AG04450 (cell line): ENCODE measurements around the gene ZBTB6. TPM values are rescaled to one million over a fixed set of nuclear protein-coding genes. Genes with fewer than 3 reads are reported as not detected.

Experiments
- CTCF ChIA-PET: fragments of 300-600, 350-600 bp; formaldehyde crosslinking; extraction: SDS; loops from one replicate; lab custom pipeline; 2022; ENCODE audit warnings: antibody characterized with exemption, inconsistent platforms; lab: Charles Lee
- POLR2A ChIA-PET: fragments of 350-600 bp; formaldehyde crosslinking; extraction: SDS; loops from one replicate; lab custom pipeline; 2021; ENCODE audit warnings: antibody characterized with exemption, inconsistent platforms; lab: Yijun Ruan, JAX
- DNase-seq: peaks from one replicate; pipeline ENCODE4 v3.0.0-alpha.2; 2011; ENCODE audit warnings: low read depth, low spot score
- H3K27ac ChIP-seq: one replicate; pipeline ENCODE4 v1.5.1; 2012; ENCODE audit warnings: low read depth, low read length, control low read depth
- H3K27me3 ChIP-seq: one replicate; pipeline ENCODE4 v1.6.0; 2012; ENCODE audit warnings: low read length; ENCODE audit not compliant: control insufficient read depth, insufficient read depth
- H3K4me3 ChIP-seq: 2 replicates; pipeline ENCODE4 v1.5.1; 2011; ENCODE audit warnings: mild to moderate bottlenecking, low read depth, low read length, control low read depth
- H3K9me3 ChIP-seq: 2 replicates; pipeline ENCODE4 v1.5.1; 2012; ENCODE audit warnings: low read length; ENCODE audit not compliant: control insufficient read depth, insufficient read depth
- polyA plus RNA-seq: library from polyadenylated mRNA; depleted of rRNA; stranded (reverse); fragments of >200 nt; gene quantifications from 2 replicates; pipeline ENCODE4 v1.2.3, GENCODE V29; 2011
- TF ChIP-seq, protein P1 (sequence below): IDR thresholded peaks from 2 replicates; pipeline ENCODE4 v1.5.1; 2011; ENCODE audit warnings: low read depth, low read length, control low read depth, inconsistent platforms

ZBTB6 gene
- polyA plus RNA-seq, 1 experiment: 8.3 TPM

DNA sequence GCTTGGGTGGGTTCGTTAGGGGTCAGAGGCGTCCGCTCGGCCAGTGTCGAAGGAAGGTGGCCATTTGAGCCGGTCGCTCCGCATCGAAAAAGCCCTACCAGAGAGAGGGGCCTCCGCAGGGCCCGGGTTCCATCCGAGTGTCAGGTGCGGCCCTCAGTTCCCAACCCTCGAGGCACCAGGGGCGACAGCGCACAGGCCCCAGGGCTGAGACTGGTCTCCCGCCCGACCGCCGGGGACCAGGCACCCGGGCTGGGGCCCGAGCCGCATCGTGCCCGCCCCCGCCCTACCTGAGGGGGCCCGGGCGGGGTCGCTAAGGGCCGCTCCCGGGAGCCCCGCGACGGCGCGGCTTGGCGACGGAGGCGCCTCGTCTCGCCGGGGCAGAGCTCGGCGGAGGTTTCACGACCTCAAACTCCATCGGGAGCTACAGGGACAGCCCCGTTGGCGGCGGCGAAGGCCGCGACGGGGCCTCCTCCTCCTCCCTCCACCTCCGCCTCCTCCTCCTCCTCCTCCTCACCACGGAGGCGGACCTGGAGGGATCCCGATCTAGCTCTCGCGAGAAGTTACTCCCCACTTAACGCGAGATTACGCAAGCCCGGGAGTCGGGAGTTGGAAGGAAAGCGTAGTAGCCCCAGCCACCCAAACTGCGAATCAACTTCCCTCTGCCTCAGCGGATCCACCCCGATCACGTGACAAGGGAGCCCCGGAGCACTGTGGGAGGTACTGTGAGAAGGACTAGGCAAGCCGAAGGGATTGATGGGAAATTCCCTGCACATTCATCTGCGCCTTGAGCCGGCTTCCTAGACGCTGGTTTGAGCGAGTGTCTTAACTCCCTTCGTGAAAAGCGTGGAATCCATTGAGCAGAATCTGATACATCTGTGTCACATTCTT is 8.1 kb downstream of the ZBTB6 start, which contains the start of gene RC3H2:
Gene RC3H2 (minus strand): TSS at position 537 of the 888 bp plus-strand sequence. CDS start 7,850 bp downstream, outside the sequence.
- H3K27me3 ChIP-seq: no peaks in the 10 kb centered on the region
- ChIA-PET CTCF (interaction anchor here (0.6 to 3.6 kb wide), 2 partner anchors 86 to 1520 kb away, joined by 3 to 16 read pairs; no protein-coding TSS in a partner anchor), POLR2A (interaction anchor here (0.7 to 3.0 kb wide), 8 partner anchors 8 to 459 kb away, joined by 3 to 14 read pairs (median 4); partner anchors contain the start of genes PDCL, RABGAP1 and ZBTB6)
- peak within 1 kb of the TSS; percentile 82 for H3K4me3 ChIP-seq
- TF ChIP-seq, protein P1, sequence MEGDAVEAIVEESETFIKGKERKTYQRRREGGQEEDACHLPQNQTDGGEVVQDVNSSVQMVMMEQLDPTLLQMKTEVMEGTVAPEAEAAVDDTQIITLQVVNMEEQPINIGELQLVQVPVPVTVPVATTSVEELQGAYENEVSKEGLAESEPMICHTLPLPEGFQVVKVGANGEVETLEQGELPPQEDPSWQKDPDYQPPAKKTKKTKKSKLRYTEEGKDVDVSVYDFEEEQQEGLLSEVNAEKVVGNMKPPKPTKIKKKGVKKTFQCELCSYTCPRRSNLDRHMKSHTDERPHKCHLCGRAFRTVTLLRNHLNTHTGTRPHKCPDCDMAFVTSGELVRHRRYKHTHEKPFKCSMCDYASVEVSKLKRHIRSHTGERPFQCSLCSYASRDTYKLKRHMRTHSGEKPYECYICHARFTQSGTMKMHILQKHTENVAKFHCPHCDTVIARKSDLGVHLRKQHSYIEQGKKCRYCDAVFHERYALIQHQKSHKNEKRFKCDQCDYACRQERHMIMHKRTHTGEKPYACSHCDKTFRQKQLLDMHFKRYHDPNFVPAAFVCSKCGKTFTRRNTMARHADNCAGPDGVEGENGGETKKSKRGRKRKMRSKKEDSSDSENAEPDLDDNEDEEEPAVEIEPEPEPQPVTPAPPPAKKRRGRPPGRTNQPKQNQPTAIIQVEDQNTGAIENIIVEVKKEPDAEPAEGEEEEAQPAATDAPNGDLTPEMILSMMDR: no peak
- DNase-seq: peak; percentile 100
- H3K9me3 ChIP-seq: no peaks in the 10 kb centered on the region
- peak within 1 kb of the TSS; percentile 69 for H3K27ac ChIP-seq

DNA sequence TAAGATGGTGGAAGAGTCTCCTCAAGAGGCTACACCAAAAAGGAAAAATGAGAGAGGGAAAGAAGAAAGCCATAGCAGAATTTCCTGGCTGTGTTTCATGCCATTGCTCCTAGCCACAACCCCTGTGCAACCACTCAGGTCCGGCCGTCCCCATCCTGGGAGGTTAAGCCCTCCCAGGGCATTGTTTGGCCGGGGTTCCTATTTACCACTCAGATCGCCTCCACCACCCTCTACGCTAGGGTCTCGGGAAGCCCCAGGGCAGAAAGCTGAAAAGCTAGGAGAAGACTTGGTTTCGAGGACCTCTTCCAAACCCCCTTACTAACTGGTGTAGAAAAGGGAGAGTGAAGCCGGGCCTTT is 8.7 kb downstream of the ZBTB6 start:
- no peaks in the 10 kb centered on the region for H3K27me3 ChIP-seq
- ChIA-PET CTCF (interaction anchor here (3.6 kb wide), 1 partner anchor 87 kb away, joined by 16 read pairs; no protein-coding TSS in a partner anchor), POLR2A (interaction anchor here (0.7 to 3.0 kb wide), 6 partner anchors 9 to 87 kb away, joined by 4 to 14 read pairs (median 4); partner anchors contain the start of genes RABGAP1 and ZBTB6)
- TF ChIP-seq, protein P1: no peak
- DNase-seq: no peak
- H3K9me3 ChIP-seq: no peaks in the 10 kb centered on the region
- peak overlapping the region; percentile 82 for H3K4me3 ChIP-seq
- H3K27ac ChIP-seq: peak overlapping the region; percentile 69

DNA sequence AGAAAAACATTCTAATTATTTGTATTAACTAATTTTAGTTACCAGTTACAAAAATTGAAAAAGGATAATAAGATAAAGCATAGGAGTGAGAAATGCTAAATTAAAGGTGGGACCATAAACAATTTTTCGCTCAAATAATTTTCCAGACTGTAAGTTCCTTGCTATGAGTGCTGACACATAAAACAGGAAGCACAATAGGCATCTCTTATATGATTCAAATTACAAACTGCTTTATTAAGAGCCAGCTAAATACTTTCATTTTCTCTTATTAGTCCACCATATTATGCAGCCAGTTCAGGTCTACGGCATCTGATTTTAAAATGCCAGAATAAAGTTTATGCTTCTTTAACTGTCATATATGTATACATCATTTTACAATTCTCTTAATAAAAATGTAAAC is 12.3 kb downstream of the ZBTB6 start:
- ChIA-PET POLR2A (interaction anchor here (0.7 kb wide), 1 partner anchor 131 kb away, joined by 11 read pairs; no protein-coding TSS in a partner anchor), CTCF (interaction anchor here (1.2 kb wide), 1 partner anchor 449 kb away, joined by 3 read pairs; no protein-coding TSS in a partner anchor)
- TF ChIP-seq, protein P1: no peak
- Histone ChIP-seq H3K27me3 (no peaks in the 10 kb centered on the region), H3K27ac (no peak overlapping the region), H3K4me3 (peak overlapping the region; percentile 4; the same call in 1 of the 2 replicates), H3K9me3 (no peaks in the 10 kb centered on the region)
- DNase-seq: no peak

DNA sequence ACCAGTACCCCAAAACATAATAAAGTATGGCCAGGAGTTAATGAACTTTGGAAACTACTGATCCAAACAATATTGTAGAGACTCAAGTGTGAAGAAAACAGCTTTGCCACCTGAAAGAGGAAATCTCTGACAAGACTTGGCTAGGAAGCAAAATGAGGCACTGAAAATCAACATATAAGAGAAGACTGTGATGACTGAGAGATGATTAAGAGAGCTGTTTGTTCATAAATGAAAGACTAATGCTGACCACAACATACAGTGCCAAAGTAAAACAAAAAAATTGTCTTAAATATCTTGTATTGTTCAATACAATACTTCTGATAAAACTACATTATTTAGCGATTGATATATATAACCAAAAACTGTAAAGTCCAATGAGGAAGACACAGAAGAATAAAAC is 15.2 kb downstream of the ZBTB6 start:
- CTCF ChIA-PET: interaction anchor here (0.7 to 0.8 kb wide), 2 partner anchors 28 to 399 kb away, joined by 3 to 5 read pairs; no protein-coding TSS in a partner anchor
- Histone ChIP-seq H3K27ac (no peak overlapping the region), H3K4me3 (no peak overlapping the region), H3K9me3 (no peaks in the 10 kb centered on the region), H3K27me3 (no peaks in the 10 kb centered on the region)
- POLR2A ChIA-PET: interaction anchor here (0.7 to 0.8 kb wide), 3 partner anchors 15 to 168 kb away, joined by 3 to 5 read pairs (median 5); partner anchors contain the start of gene ZBTB6
- TF ChIP-seq, protein P1: no peak
- DNase-seq: no peak
